IPS-18a (cell line): ENCODE results near the gene SAMD10.

ENCODE experiments used
- H3K27ac ChIP-seq: one replicate; pipeline ENCODE4 v1.5.1; 2013; ENCODE audit warnings: low read length
- H3K27me3 ChIP-seq: one replicate; pipeline ENCODE4 v1.6.1; 2013; ENCODE audit warnings: mild to moderate bottlenecking, low read length; ENCODE audit not compliant: control insufficient read depth, insufficient read depth
- H3K36me3 ChIP-seq: one replicate; pipeline ENCODE4 v1.6.1; 2013; ENCODE audit warnings: low read depth, low read length; ENCODE audit not compliant: control insufficient read depth
- H3K4me1 ChIP-seq: one replicate; pipeline ENCODE4 v1.6.1; 2013; ENCODE audit warnings: low read depth, low read length; ENCODE audit not compliant: control insufficient read depth
- H3K4me3 ChIP-seq: one replicate; pipeline ENCODE4 v1.5.1; 2013; ENCODE audit warnings: low read length
- H3K9ac ChIP-seq: one replicate; pipeline ENCODE4 v1.6.1; 2013; ENCODE audit warnings: mild to moderate bottlenecking, low read length, moderate library complexity
- H3K9me3 ChIP-seq: one replicate; pipeline ENCODE4 v1.6.1; 2013; ENCODE audit warnings: low read depth, low read length; ENCODE audit not compliant: control insufficient read depth

The SAMD10 gene

DNA sequence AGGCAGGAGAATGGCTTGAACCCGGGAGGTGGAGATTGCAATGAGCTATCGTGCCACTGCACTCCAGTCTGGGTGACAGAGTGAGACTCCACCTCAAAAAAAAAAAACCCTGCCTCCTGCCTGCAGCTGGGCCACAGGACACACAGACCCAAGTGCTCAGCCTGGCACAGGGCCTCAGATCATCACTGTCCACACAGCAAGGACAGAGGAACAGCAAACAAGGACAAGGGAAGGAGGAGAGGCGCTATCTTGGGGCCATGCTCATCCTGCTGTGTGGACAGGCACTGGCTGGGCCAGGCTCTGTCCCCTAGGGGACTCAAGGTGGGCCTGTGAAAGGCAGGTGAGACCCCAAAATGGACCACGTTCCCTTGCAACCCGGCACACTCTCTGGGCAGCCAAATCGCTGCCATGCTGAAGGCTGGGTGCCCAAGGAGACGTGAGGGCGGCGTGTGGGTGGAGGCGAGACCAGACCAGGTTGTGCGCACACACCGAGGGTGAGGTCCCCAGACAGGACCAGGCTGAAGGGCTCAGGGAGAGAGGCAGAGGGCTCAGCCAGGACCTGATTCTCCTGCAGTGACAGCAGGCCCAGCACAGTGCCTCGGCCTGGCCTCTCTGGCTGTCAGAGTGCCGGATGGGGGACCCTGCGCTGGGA is 32.3 kb downstream of the SAMD10 start:
- Histone ChIP-seq H3K9me3 (no peaks in the 10 kb centered on the region), H3K27ac (no peak overlapping the region), H3K4me3 (no peak overlapping the region), H3K9ac (no peak overlapping the region), H3K36me3 (peaks cover 22% of the 10 kb centered on the region), H3K4me1 (peaks cover 11% of the 10 kb centered on the region), H3K27me3 (no peaks in the 10 kb centered on the region)

DNA sequence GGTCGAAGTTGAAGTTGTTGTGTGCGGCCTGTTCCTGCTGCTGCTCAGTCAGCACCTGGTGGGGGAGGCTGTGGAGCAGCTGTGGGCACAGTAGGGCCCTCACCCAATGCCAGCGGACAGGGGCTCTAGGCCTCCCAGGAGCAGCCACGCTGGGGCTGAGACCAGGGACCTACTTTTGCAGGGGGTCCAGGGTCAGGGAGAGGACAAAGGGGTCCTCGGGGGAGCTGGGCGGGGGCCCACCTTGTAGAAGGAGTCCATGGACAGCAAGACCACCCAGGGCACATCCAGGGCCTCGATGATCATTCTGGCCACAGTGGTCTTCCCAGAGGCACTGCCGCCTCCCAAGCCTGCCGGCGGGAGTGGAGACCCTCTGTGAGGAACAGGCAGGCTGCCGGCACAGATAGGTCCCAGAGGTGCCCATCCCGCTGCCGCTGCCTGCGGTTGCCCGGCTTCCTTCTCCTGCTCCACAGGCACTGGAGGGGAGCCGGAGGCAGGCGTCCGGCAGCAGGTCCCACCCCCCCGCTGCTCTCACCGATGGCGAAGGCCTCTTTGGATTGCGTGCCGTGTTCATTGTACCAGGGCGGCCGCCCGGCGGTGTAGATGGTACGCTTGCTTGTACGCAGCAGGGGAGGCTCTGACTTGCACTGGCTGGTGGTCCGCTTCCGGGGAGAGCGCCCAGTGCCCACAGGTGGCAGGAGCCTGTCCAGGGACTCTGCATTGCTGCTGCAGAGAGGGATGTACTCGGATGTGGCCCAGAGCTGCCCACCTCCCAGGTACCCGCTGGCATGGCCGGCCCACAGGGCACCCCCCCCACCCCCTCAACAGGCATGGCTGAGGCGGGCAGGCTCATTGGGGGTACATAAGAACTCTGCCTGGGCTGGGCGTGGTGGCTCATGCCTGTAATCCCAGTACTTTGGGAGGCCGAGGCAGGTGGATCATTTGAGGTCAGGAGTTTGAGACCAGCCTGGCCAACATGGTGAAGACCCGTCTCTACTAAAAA is 33.2 kb downstream of the SAMD10 start:
- Histone ChIP-seq H3K27me3 (no peaks in the 10 kb centered on the region), H3K9me3 (no peaks in the 10 kb centered on the region), H3K4me1 (peaks cover 11% of the 10 kb centered on the region), H3K9ac (no peak overlapping the region), H3K36me3 (peaks cover 22% of the 10 kb centered on the region), H3K27ac (no peak overlapping the region), H3K4me3 (no peak overlapping the region)

DNA sequence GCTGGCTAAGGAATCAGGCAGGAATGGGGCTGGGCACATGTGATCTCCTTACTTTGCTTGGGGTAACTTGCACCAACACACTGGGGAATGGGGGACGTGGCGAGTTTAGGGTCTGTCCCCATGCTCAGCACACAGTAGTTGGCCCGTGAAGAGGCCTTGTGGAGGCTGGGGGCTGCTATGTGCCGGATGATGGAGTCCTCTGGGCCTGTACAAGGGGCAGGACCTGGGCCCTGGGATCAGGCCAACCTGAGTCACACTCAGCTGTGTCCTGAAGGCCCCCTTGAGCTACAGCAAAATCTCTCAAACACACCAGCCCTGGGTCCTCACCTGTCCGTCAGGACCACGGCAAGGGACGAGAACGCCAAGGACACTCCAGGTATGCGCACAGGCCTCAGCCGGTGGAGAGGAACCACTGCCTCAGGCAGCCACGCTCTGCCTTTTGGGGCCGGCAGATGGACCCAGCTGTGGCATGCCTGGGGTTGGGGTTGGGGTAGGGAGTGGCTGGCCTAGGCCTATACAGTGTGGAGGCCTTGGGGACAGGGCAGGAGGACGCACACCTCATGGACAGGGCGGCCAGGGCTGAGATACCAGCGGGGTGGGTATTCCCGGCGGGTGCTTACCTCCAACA is 34.3 kb downstream of the SAMD10 start:
- H3K27me3 ChIP-seq = no peaks in the 10 kb centered on the region
- peaks cover 11% of the 10 kb centered on the region for H3K4me1 ChIP-seq
- no peaks in the 10 kb centered on the region for H3K9me3 ChIP-seq
- H3K27ac ChIP-seq = no peak overlapping the region
- no peak overlapping the region for H3K4me3 ChIP-seq
- H3K36me3 ChIP-seq = peaks cover 28% of the 10 kb centered on the region
- H3K9ac ChIP-seq = no peak overlapping the region

DNA sequence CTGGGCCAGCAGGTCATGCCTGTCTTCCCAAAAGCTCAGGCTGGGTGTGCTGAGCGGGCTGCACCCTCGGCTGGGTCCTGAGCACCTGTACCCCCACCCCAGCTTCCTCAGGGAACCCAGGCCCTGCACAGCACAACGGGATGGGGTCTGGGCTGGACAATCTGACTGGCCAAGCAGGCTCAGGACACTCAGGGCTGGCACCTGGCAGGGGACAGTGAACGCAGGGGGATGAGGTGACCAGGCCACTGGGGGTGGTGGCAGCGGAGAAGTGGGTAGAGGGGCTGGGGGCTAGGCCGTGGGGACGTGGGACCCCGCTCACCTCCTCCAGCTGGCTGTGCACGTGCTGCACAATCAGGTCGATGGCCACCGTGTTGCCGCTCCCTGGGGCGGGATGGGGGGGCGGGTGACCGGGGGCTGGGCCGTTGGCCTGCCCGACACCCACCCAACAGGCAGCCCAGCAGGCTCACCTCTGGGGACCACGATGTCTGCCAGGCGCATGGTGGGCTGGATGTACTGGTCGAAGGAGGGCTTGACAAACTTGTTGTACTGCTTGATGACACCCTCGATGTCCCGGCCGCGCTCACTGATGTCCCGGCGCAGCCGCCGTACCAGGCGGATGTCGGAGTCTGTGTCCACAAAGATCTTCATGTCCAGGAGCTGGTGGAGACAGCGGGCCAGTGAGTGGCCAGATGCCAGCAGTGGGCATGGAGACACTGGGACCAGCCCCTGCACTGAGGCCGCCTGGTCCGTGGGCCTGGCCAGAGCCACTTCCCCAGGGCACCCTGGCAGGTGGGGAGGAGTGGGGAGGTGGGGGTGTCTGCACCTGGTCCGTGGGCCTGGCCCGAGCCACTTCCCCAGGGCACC is 35.1 kb downstream of the SAMD10 start:
- no peak overlapping the region for H3K4me3 ChIP-seq
- no peaks in the 10 kb centered on the region for H3K27me3 ChIP-seq
- H3K27ac ChIP-seq = no peak overlapping the region
- H3K9ac ChIP-seq = no peak overlapping the region
- H3K4me1 ChIP-seq = peaks cover 7% of the 10 kb centered on the region
- H3K9me3 ChIP-seq = no peaks in the 10 kb centered on the region
- H3K36me3 ChIP-seq = peaks cover 32% of the 10 kb centered on the region

DNA sequence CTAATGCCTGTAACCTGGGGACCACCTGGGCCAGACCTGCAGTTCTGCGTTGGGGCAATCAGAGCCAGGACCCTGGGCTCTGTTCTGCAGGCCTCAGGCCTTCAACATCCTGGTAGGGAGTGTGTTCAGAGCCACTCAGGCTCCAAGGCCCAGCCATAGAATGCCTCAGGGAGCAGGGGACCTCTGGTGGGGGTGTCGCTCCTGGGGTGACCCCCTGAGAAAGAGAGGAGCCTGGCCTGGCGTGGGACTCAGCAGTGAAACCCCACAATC is 35.7 kb downstream of the SAMD10 start:
- H3K36me3 ChIP-seq = peaks cover 32% of the 10 kb centered on the region
- no peak overlapping the region for H3K4me3 ChIP-seq
- no peaks in the 10 kb centered on the region for H3K27me3 ChIP-seq
- H3K4me1 ChIP-seq = peaks cover 2% of the 10 kb centered on the region
- no peaks in the 10 kb centered on the region for H3K9me3 ChIP-seq
- no peak overlapping the region for H3K9ac ChIP-seq
- no peak overlapping the region for H3K27ac ChIP-seq

DNA sequence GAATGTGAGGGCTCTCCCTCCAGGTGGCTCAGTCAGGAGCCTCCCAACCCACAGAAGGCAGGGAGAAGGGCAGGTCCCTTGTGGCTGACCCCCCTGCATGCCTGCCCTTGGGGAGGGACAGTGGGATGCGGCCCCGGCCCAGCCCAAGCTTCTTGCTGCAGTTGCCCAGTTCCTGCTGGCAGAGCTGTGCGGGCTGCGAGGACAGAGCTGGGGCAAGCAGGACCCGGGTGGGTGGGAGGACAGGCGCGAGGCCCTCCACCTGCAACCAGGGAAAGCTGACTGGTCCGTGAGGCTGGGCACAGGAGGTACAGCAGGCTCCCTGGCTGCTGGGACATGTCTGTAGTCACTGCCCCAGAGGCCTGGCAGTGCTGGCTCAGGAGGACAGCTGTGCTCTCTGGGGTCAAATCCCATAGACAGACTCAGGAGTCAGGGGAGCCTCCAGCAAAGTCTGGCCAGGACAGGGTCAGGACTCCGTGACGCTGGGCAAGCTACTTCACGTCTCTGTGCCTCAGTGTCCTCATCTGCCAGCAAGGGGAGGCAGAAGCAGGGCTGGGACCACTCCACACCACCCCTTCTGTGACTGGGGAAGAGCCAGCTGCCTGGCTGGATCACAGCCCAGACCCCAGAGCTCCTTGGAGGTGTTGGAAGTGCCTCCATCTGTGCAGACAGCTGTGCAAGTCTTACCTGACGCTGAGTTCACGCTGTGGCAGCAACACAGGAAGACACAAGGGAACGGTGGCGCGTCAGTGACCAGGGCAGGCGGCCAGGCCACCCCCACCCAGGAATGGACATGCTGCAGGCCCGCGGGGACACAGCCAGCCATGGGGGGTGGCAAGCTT is 36.3 kb downstream of the SAMD10 start:
- Histone ChIP-seq H3K27me3 (no peaks in the 10 kb centered on the region), H3K4me1 (no peaks in the 10 kb centered on the region), H3K4me3 (no peak overlapping the region), H3K9ac (no peak overlapping the region), H3K27ac (no peak overlapping the region), H3K9me3 (no peaks in the 10 kb centered on the region), H3K36me3 (peaks cover 32% of the 10 kb centered on the region)

DNA sequence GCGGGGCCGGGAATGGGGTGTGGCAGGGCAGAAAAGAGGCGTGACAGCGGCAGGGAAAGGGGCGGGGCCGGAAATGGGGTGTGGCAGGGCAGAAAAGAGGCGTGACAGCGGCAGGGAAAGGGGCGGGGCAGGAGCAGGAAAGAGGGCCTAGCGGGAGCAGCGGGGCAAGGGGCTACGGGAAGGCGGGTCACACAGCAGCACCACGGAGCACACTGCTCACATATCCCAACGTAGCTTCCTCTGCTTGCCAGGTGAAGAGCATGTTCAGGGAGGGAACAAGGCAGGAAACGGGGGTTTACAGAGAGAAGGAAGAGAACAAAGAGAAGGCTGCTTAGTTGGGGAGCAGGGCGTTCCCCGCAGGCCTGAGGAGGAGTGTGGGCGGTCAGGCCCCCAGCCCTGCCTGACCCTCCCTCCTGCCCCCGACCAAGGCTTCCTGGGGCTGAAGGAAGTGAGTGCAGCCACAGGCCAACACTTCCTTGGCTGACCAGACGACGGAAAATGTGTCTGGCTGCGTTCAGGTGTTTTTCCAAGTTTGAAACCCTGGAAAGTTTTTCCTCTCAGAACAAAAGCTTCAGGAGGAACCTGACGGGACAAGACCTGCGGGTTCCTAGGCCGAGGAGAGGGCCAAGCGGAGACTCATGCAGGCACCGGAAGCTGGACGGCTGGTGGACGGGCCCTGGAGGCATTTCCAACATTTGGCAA is 37.0 kb downstream of the SAMD10 start:
- Histone ChIP-seq H3K9ac (no peak overlapping the region), H3K4me1 (no peaks in the 10 kb centered on the region), H3K9me3 (no peaks in the 10 kb centered on the region), H3K27ac (peak overlapping the region; percentile 41), H3K27me3 (no peaks in the 10 kb centered on the region), H3K36me3 (peaks cover 32% of the 10 kb centered on the region), H3K4me3 (no peak overlapping the region)

DNA sequence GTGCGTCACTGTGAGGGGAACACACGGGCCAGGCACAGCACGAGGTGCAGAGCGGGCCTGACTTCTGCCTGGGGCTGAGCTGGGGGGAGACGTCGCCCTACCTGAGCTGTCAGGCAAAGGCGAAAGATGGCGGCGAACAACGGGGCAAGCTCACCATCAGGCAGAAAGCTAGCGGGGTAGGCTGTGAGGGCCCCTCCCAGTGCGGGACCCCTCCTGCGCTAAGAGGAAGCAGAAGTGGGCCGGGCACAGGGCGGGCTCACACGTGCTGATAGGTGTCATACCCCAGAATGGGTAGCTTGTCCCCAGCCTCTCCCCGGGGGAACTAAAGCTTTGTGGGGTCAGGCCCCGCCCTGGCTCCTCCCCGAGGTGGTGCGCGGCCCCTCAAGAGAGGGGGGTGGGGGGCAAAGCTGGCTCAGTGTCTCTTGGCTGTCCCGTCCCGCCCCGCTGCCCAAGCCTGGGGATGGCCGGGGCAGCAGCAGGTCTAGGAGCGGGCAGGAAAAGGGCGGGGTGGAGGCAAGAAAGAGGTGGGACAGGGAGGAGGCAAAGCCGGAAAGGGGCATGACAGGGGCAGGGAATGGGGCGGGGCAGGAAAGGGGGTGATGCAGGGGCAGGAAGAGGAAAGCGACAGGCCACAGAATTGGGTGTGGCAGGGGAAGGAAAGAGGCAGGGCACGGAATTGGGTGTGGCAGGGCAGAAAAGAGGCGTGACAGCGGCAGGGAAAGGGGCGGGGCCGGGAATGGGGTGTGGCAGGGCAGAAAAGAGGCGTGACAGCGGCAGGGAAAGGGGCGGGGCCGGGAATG is 38.0 kb downstream of the SAMD10 start:
- Histone ChIP-seq H3K27ac (no peak overlapping the region), H3K36me3 (peaks cover 32% of the 10 kb centered on the region), H3K4me3 (peak overlapping the region; percentile 3), H3K9ac (no peak overlapping the region), H3K9me3 (no peaks in the 10 kb centered on the region), H3K4me1 (no peaks in the 10 kb centered on the region), H3K27me3 (no peaks in the 10 kb centered on the region)

DNA sequence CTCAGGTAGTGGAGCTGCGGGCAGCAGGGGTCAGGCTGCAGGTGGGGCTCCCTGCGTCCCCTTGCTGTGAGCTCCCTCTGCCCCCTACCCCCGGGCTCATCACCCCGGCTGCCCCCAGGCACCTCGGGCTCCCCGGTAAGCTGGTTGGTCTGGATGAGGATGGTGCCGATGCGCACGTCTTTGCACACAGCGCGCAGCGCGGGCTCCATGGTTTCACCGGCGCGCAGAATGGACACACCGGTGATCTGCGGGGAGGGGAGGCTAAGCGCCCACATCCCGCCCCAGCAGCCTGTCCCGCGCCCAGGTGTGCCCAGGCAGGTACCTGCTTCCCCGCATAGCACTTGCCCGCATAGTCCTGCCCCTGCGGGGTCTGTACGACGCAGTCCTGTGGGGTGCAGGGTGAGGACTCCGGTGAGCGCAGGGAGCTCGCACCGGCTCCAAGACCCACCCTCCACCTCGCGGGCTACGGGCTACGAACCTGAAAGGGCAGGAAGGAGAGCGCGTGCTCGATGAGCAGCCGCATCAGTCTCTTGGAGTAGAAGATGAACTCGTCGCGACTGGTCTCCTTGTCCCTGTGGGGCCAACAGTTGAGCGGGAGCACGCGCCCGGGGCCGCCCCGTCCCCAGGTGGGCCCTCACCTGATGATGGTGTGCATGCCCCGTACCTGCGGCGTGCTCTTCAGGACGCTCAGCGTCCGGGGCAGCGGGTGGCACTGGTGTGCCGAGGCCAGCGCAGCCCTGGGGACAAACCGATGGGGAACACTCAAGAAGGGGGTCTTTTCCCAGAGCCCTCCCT is 38.8 kb downstream of the SAMD10 start:
- no peaks in the 10 kb centered on the region for H3K27me3 ChIP-seq
- no peak overlapping the region for H3K4me3 ChIP-seq
- H3K4me1 ChIP-seq = no peaks in the 10 kb centered on the region
- H3K27ac ChIP-seq = no peak overlapping the region
- H3K9me3 ChIP-seq = no peaks in the 10 kb centered on the region
- peaks cover 29% of the 10 kb centered on the region for H3K36me3 ChIP-seq
- no peak overlapping the region for H3K9ac ChIP-seq
